Kidney (tissue), 14 donors: ENCODE measurements around the gene APOL5. TPM values are rescaled to one million over a fixed set of nuclear protein-coding genes. Genes with fewer than 3 reads are reported as not detected.

Source experiments
- DNase-seq, 5 donors: peaks; one replicate each; pipeline ENCODE4 v3.0.0-alpha.2; 2013 to 2020
- FAIRE-seq: peaks from 2 replicates; lab custom pipeline; 2012; peaks lifted over from hg19 to GRCh38; lab: Jason Lieb, UNC
- H3K27ac ChIP-seq, 2 donors: one replicate each; pipeline ENCODE4 v1.7.0; 2013; ENCODE audit warnings: low read depth in 2 of 2, low read length in 2 of 2, inconsistent platforms in 1 of 2
- H3K27me3 ChIP-seq: one replicate; pipeline ENCODE4 v1.7.1; 2013; ENCODE audit warnings: low read length, inconsistent platforms; ENCODE audit not compliant: control insufficient read depth, insufficient read depth
- H3K36me3 ChIP-seq, 3 donors: one replicate each; pipeline versions ENCODE4 v1.7.0 to v1.7.1; 2013; ENCODE audit warnings: low read length in 3 of 3, control low read depth in 1 of 3, inconsistent platforms in 1 of 3; ENCODE audit not compliant: insufficient read depth in 3 of 3, control insufficient read depth in 2 of 3
- H3K4me1 ChIP-seq, 3 donors: one replicate each; pipeline versions ENCODE4 v1.7.0 to v1.7.1; 2013; ENCODE audit warnings: low read length in 3 of 3, inconsistent platforms in 1 of 3, low read depth in 1 of 3; ENCODE audit not compliant: control insufficient read depth in 2 of 3, insufficient read depth in 2 of 3
- H3K4me3 ChIP-seq, 3 donors: one replicate each; pipeline versions ENCODE4 v1.7.0 to v1.8.1; 2013; ENCODE audit warnings: low read length in 3 of 3, control low read depth in 1 of 3, inconsistent platforms in 1 of 3
- H3K9ac ChIP-seq, 3 donors: one replicate each; pipeline versions ENCODE4 v1.7.0 to v1.7.1; 2013; ENCODE audit warnings: low read length in 3 of 3, control low read depth in 1 of 3, inconsistent platforms in 1 of 3
- H3K9me3 ChIP-seq, 3 donors: one replicate each; pipeline versions ENCODE4 v1.7.0 to v1.7.1; 2013; ENCODE audit warnings: low read length in 3 of 3, control low read depth in 1 of 3, inconsistent platforms in 1 of 3; ENCODE audit not compliant: control insufficient read depth in 2 of 3, insufficient read depth in 1 of 3
- CTCF ChIP-seq: IDR thresholded peaks from 3 replicates; pipeline ENCODE4 v1.5.1; 2012; ENCODE audit warnings: mild to moderate bottlenecking, moderate library complexity, borderline replicate concordance; ENCODE audit not compliant: insufficient read depth; ENCODE audit errors: extremely low read depth
- intact Hi-C: fragments of 100-400 bp; cut with DNase I; formaldehyde crosslinking; loops from one replicate; pipeline ENCODE4 v1.11.1; 2022
- polyA plus RNA-seq: library from polyadenylated mRNA; stranded (reverse); fragments of 350-450 nt; fragmentation: Illumina TruSeq; extraction: RNeasy Lipid Tissue Mini Kit (QIAGEN cat#74804); gene quantifications from one replicate; pipeline ENCODE4 v1.2.3, GENCODE V29; 2014; ENCODE audit warnings: low read depth, low replicate concordance; ENCODE audit not compliant: insufficient read depth
- total RNA-seq: library from RNA; stranded (reverse); fragmentation: NEBNext Ultra II Directional; extraction: Animal tissue kit (Norgen Biotek cat#: 25700); gene quantifications from one replicate; pipeline ENCODE4 v1.2.1, GENCODE V29; 2021
- donor health status: control.
- donor health status: control.
- donor health status: control.
- donor health status: control.
- donor health status: control.
- donor health status: DM: yes; HTN: yes; CAD: no.
- donor health status: Normal renal cell carcinoma (clear cell type).

APOL5 gene
- total and polyA plus RNA-seq, 2 donors from 2014 or later: not detected

GRCh38 chr22:35726933-35727332 lies 9.3 kb downstream of the APOL5 start:
- DNase-seq (no peak), FAIRE-seq (no peak)
- intact Hi-C loops: no loop called here
- Histone ChIP-seq H3K4me3 (no peak overlapping the region), H3K27ac (no peak overlapping the region), H3K4me1 (no peaks in the 10 kb centered on the region), H3K9me3 (no peaks in the 10 kb centered on the region), H3K9ac (no peak overlapping the region), H3K27me3 (no peaks in the 10 kb centered on the region), H3K36me3 (no peaks in the 10 kb centered on the region)
- TF ChIP-seq CTCF: no peak

DNA sequence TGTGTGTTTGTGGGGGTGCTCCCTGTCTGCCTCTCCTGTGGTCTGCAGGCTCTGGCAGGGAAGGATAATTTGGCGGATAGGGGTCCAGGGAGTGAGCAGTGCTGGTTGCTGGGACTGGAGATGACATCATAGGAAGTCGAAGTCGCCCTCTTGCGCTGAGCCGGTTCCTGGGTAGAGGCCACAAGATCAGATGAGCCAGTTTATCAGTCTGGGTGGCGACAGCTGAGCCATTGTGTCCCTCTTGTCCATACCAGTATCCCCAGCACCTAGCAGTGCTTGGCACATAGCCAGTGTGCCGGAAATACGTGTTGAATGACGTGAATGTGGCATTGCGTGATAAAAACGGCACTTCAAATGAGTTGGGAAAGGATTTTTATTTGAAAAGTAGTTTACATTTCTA lies 9.8 kb downstream of the APOL5 start:
- Histone ChIP-seq H3K36me3 (no peaks in the 10 kb centered on the region), H3K4me3 (no peak overlapping the region), H3K9ac (no peak overlapping the region), H3K4me1 (no peaks in the 10 kb centered on the region), H3K27ac (no peak overlapping the region), H3K9me3 (no peaks in the 10 kb centered on the region), H3K27me3 (no peaks in the 10 kb centered on the region)
- FAIRE-seq: no peak
- intact Hi-C loops: no loop called here
- no peak for DNase-seq
- no peak for TF ChIP-seq CTCF

DNA sequence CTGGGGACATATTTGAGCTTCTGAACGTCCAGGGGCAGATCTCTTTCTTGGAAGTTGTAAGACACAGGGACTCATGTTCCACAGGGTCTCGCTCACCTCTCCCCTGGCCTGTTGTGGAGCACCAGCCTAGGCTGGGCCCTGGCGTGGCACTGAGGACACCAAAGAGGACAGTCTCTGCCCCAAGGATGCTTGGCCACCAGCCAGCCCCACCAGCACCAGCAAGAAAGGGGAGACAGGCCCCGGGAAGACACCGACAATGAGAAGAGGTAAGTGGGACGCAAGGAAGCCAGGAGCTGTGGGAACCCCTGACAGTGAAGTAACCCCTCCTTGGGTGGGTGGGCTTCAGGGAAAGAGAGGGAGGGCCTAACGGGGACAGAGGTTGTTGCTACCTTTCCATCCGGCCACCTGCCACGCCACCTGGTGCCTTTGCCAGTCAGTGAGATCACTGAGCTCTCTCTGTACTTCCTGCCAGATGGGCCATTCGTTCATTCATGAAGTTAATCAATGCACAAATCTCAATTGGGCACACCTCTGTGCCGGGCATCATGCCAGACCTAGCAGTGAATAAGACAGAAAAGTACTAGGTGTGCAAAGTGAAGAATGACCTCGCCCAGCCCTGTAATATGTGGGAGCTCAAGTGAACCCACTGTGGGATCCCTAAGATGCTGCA lies 11.1 kb downstream of the APOL5 start:
- peak in 2 of 5 donors; percentile 30 to 72 for DNase-seq
- H3K36me3 ChIP-seq: no peaks in the 10 kb centered on the region
- no peak overlapping the region for H3K27ac ChIP-seq
- no peak for TF ChIP-seq CTCF
- no peak overlapping the region for H3K4me3 ChIP-seq
- no peaks in the 10 kb centered on the region for H3K4me1 ChIP-seq
- no peak for FAIRE-seq
- intact Hi-C loops: no loop called here
- no peaks in the 10 kb centered on the region for H3K27me3 ChIP-seq
- no peak overlapping the region for H3K9ac ChIP-seq
- H3K9me3 ChIP-seq: no peaks in the 10 kb centered on the region

DNA sequence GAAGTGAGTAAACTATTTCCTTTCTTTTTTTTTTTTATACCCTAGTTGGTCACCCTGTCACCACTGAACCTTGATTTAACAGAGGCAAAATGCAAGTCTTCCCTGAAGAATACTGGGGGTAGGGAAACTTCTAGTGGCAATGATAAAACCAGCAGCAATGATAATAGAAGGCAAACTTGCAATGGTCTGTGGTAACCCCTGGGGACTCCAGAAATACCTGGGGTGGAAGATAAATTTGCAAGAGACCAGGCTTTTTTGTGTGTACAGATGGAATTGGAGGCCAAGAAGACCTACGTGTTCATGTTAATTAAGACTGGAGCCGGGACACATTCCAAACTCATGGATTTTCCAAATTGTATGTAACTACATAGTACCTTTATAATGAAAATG lies 11.6 kb downstream of the APOL5 start:
- Histone ChIP-seq H3K4me3 (no peak overlapping the region), H3K9ac (no peak overlapping the region), H3K27me3 (no peaks in the 10 kb centered on the region), H3K36me3 (no peaks in the 10 kb centered on the region), H3K4me1 (peaks cover 0 to under 1% (median 0%) of the 10 kb centered on the region in 3 donors), H3K27ac (no peak overlapping the region), H3K9me3 (no peaks in the 10 kb centered on the region)
- FAIRE-seq (no peak), DNase-seq (no peak)
- TF ChIP-seq CTCF: no peak
- intact Hi-C loops: no loop called here
